GM12878 (cell line): ENCODE data around the gene CADPS. TPM values are rescaled to one million over a fixed set of nuclear protein-coding genes. Genes with fewer than 3 reads are reported as not detected.

Experiments
- BHLHE40 ChIP-seq, 2 experiments: fragments of 450-650 bp in 1 of 2; IDR thresholded peaks; 2 replicates each; pipeline ENCODE4 v1.6.1; 2011 to 2017; ENCODE audit warnings: low read depth in 2 of 2, borderline replicate concordance in 1 of 2, improper control_type of control experiment in 1 of 2, low read length in 1 of 2, mild to moderate bottlenecking in 1 of 2
- LARP7 ChIP-seq: fragments of 450-650 bp; IDR thresholded peaks from 2 replicates; pipeline ENCODE4 v1.6.1; 2017; ENCODE audit warnings: mild to moderate bottlenecking
- MXI1 ChIP-seq: fragments of 150-350 bp; IDR thresholded peaks from 2 replicates; pipeline ENCODE4 v1.6.1; 2011; ENCODE audit warnings: low read depth, mild to moderate bottlenecking, inconsistent platforms, low read length, improper control_type of control experiment
- POLR2A ChIP-seq: IDR thresholded peaks from 2 replicates; pipeline ENCODE4 v1.6.1; 2011; ENCODE audit warnings: low read depth, mild to moderate bottlenecking, low read length
- TCF12 ChIP-seq: IDR thresholded peaks from 2 replicates; pipeline ENCODE4 v1.6.1; 2011; ENCODE audit warnings: low read depth, mild to moderate bottlenecking, low read length
- TCF7 ChIP-seq: IDR thresholded peaks from 2 replicates; pipeline ENCODE4 v1.6.1; 2014; ENCODE audit warnings: antibody characterized with exemption, borderline replicate concordance
- YBX1 ChIP-seq: fragments of 450-650 bp; IDR thresholded peaks from 2 replicates; pipeline ENCODE4 v1.6.1; 2016; ENCODE audit warnings: antibody characterized with exemption
- polyA plus RNA-seq, 11 experiments: library from polyadenylated mRNA; depleted of rRNA in 4 of 11; unstranded in 6 of 11; stranded (reverse) in 5 of 11; fragments of >200 nt; fragmentation: Nextera tagmentation in 4 of 11; fragmentation: Illumina TruSeq in 1 of 11; extraction: Ambion mirVana in 4 of 11; extraction: Trizol in 1 of 11; gene quantifications; 1 replicate in 1 of 11; 2 replicates in 10 of 11; pipeline versions ENCODE4 v1.2.1 to v1.2.3, GENCODE V29; 2011 to 2016; ENCODE audit warnings: inconsistent platforms in 2 of 11, missing spikeins in 2 of 11, low read depth in 1 of 11
- total RNA-seq, 4 experiments: library from RNA; depleted of rRNA in 3 of 4; stranded (reverse); fragments of >200 nt in 3 of 4; fragmentation: Illumina TruSeq in 1 of 4; extraction: Trizol in 1 of 4; gene quantifications; 2 replicates each; pipeline versions ENCODE4 v1.2.1 to v1.2.3, GENCODE V29; 2013 to 2021
- TF ChIP-seq, protein P1 (sequence below): fragments of 450-650 bp; IDR thresholded peaks from 2 replicates; pipeline ENCODE4 v1.6.1; 2017; ENCODE audit warnings: mild to moderate bottlenecking
- TF ChIP-seq, protein P2 (sequence below): fragments of 450-650 bp; IDR thresholded peaks from 2 replicates; pipeline ENCODE4 v1.6.1; 2018; ENCODE audit warnings: borderline replicate concordance, mild to moderate bottlenecking; ENCODE audit not compliant: partially characterized antibody
- TF ChIP-seq, protein P3 (sequence below): fragments of 450-650 bp; IDR thresholded peaks from 2 replicates; pipeline ENCODE4 v1.6.1; 2017; ENCODE audit warnings: mild to moderate bottlenecking, moderate library complexity

The CADPS gene
- total and polyA plus RNA-seq, 10 of the 15 experiments (the other 5 are each of a cell fraction or from before 2014, with no cell fraction given), result 0.20 TPM; not detected in 9

DNA sequence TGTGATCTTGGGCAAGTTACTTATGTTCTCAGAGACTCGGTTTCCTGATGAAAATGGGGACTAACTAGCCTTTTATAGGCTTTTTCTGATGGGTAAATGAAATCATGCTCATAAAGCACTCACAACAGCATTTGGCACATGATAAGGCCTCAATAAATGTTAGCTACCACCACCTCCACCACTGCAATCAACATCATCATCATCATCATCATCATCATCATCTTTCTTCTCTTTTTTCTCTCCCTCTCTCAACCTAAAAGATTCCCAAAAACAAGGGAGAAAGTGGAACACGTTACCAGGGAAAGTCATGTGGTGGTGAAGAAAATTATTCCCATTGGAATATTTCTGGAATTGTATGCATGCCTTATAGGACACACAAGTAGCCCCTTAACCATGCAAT is 468.3 kb downstream of the CADPS start (continued):
- TF ChIP-seq, protein P1, sequence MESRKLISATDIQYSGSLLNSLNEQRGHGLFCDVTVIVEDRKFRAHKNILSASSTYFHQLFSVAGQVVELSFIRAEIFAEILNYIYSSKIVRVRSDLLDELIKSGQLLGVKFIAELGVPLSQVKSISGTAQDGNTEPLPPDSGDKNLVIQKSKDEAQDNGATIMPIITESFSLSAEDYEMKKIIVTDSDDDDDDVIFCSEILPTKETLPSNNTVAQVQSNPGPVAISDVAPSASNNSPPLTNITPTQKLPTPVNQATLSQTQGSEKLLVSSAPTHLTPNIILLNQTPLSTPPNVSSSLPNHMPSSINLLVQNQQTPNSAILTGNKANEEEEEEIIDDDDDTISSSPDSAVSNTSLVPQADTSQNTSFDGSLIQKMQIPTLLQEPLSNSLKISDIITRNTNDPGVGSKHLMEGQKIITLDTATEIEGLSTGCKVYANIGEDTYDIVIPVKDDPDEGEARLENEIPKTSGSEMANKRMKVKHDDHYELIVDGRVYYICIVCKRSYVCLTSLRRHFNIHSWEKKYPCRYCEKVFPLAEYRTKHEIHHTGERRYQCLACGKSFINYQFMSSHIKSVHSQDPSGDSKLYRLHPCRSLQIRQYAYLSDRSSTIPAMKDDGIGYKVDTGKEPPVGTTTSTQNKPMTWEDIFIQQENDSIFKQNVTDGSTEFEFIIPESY, result no peak
- TF ChIP-seq TCF7 (no peak), MXI1 (no peak), LARP7 (no peak), YBX1 (no peak), TCF12 (no peak), BHLHE40 (IDR thresholded peaks at IDR 0.05; ENCODE audit: borderline replicate concordance in 1 of 2, low read depth in 2 of 2, low read length in 1 of 2) (no peak), POLR2A (no peak)
- TF ChIP-seq, protein P2, sequence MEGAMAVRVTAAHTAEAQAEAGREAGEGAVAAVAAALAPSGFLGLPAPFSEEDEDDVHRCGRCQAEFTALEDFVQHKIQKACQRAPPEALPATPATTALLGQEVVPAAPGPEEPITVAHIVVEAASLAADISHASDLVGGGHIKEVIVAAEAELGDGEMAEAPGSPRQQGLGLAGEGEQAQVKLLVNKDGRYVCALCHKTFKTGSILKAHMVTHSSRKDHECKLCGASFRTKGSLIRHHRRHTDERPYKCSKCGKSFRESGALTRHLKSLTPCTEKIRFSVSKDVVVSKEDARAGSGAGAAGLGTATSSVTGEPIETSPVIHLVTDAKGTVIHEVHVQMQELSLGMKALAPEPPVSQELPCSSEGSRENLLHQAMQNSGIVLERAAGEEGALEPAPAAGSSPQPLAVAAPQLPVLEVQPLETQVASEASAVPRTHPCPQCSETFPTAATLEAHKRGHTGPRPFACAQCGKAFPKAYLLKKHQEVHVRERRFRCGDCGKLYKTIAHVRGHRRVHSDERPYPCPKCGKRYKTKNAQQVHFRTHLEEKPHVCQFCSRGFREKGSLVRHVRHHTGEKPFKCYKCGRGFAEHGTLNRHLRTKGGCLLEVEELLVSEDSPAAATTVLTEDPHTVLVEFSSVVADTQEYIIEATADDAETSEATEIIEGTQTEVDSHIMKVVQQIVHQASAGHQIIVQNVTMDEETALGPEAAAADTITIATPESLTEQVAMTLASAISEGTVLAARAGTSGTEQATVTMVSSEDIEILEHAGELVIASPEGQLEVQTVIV, result no peak
- TF ChIP-seq, protein P3, sequence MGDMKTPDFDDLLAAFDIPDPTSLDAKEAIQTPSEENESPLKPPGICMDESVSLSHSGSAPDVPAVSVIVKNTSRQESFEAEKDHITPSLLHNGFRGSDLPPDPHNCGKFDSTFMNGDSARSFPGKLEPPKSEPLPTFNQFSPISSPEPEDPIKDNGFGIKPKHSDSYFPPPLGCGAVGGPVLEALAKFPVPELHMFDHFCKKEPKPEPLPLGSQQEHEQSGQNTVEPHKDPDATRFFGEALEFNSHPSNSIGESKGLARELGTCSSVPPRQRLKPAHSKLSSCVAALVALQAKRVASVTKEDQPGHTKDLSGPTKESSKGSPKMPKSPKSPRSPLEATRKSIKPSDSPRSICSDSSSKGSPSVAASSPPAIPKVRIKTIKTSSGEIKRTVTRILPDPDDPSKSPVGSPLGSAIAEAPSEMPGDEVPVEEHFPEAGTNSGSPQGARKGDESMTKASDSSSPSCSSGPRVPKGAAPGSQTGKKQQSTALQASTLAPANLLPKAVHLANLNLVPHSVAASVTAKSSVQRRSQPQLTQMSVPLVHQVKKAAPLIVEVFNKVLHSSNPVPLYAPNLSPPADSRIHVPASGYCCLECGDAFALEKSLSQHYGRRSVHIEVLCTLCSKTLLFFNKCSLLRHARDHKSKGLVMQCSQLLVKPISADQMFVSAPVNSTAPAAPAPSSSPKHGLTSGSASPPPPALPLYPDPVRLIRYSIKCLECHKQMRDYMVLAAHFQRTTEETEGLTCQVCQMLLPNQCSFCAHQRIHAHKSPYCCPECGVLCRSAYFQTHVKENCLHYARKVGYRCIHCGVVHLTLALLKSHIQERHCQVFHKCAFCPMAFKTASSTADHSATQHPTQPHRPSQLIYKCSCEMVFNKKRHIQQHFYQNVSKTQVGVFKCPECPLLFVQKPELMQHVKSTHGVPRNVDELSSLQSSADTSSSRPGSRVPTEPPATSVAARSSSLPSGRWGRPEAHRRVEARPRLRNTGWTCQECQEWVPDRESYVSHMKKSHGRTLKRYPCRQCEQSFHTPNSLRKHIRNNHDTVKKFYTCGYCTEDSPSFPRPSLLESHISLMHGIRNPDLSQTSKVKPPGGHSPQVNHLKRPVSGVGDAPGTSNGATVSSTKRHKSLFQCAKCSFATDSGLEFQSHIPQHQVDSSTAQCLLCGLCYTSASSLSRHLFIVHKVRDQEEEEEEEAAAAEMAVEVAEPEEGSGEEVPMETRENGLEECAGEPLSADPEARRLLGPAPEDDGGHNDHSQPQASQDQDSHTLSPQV, result no peak
